Liver (tissue), 9 donors: ENCODE measurements around the gene TMEM59. TPM values are rescaled to one million over a fixed set of nuclear protein-coding genes. Genes with fewer than 3 reads are reported as not detected.

Experiments used
- DNase-seq: peaks from one replicate; pipeline ENCODE4 v3.0.0-alpha.2; 2017; ENCODE audit warnings: low spot score
- H3K27ac ChIP-seq, 2 donors: one replicate each; pipeline ENCODE4 v1.7.0; 2013; ENCODE audit warnings: inconsistent platforms in 2 of 2, low read length in 2 of 2, control low read depth in 1 of 2, low read depth in 1 of 2, mild to moderate bottlenecking in 1 of 2
- H3K27me3 ChIP-seq, 4 donors: one replicate each; pipeline versions ENCODE4 v1.6.1 to v1.7.0; 2013; ENCODE audit warnings: low read length in 3 of 4, inconsistent platforms in 1 of 4, mild to moderate bottlenecking in 1 of 4, moderate library complexity in 1 of 4; ENCODE audit not compliant: control insufficient read depth in 4 of 4, insufficient read depth in 4 of 4
- H3K36me3 ChIP-seq, 4 donors: one replicate each; pipeline versions ENCODE4 v1.6.1 to v1.7.0; 2013; ENCODE audit warnings: low read length in 3 of 4, mild to moderate bottlenecking in 3 of 4, low read depth in 1 of 4, moderate library complexity in 1 of 4; ENCODE audit not compliant: control insufficient read depth in 4 of 4, insufficient read depth in 3 of 4
- H3K4me1 ChIP-seq, 4 donors: one replicate each; pipeline versions ENCODE4 v1.6.1 to v1.7.0; 2013; ENCODE audit warnings: low read length in 3 of 4, mild to moderate bottlenecking in 3 of 4, moderate library complexity in 1 of 4; ENCODE audit not compliant: control insufficient read depth in 4 of 4, insufficient read depth in 4 of 4
- H3K4me3 ChIP-seq, 3 donors: one replicate each; pipeline versions ENCODE4 v1.6.1 to v1.7.0; 2013; ENCODE audit warnings: low read length in 3 of 3, control low read depth in 1 of 3, low read depth in 1 of 3, mild to moderate bottlenecking in 1 of 3
- H3K9ac ChIP-seq, 2 donors: one replicate each; pipeline ENCODE4 v1.7.0; 2013; ENCODE audit warnings: low read length in 2 of 2, mild to moderate bottlenecking in 2 of 2, moderate library complexity in 2 of 2, control low read depth in 1 of 2, low read depth in 1 of 2
- H3K9me3 ChIP-seq, 4 donors: one replicate each; pipeline versions ENCODE4 v1.6.1 to v1.7.0; 2013; ENCODE audit warnings: low read length in 3 of 4; ENCODE audit not compliant: control insufficient read depth in 4 of 4
- ATF3 ChIP-seq: IDR thresholded peaks from 2 replicates; pipeline ENCODE4 v1.6.1; 2016; ENCODE audit warnings: antibody characterized with exemption
- CTCF ChIP-seq: fragments of 150-350 bp; IDR thresholded peaks from 2 replicates; pipeline ENCODE4 v1.5.1; 2017; ENCODE audit warnings: improper control_type of control experiment, low read depth, low read length; ENCODE audit not compliant: missing input control
- EGR1 ChIP-seq, 2 donors: IDR thresholded peaks; 2 replicates each; pipeline ENCODE4 v1.6.1; 2016 to 2018; ENCODE audit warnings: antibody characterized with exemption in 2 of 2, low read depth in 2 of 2
- FOXA1 ChIP-seq: IDR thresholded peaks from 2 replicates; pipeline ENCODE4 v1.6.1; 2016; ENCODE audit warnings: antibody characterized with exemption
- FOXA2 ChIP-seq: IDR thresholded peaks from 2 replicates; pipeline ENCODE4 v1.6.1; 2016; ENCODE audit warnings: antibody characterized with exemption
- GABPA ChIP-seq, 2 donors: IDR thresholded peaks in 1 of 2; conservative IDR thresholded peaks in 1 of 2; 2 replicates each; pipeline ENCODE4 v1.6.1; 2016; ENCODE audit warnings: antibody characterized with exemption in 2 of 2, mild to moderate bottlenecking in 1 of 2, moderate library complexity in 1 of 2
- HNF4A ChIP-seq, 2 donors: conservative IDR thresholded peaks; 2 replicates each; pipeline ENCODE4 v1.6.1; 2016; ENCODE audit warnings: antibody characterized with exemption in 2 of 2, mild to moderate bottlenecking in 2 of 2
- HNF4G ChIP-seq: IDR thresholded peaks from 2 replicates; pipeline ENCODE4 v1.6.1; 2016; ENCODE audit warnings: antibody characterized with exemption
- JUND ChIP-seq, 2 donors: IDR thresholded peaks; 2 replicates each; pipeline ENCODE4 v1.6.1; 2016; ENCODE audit warnings: antibody characterized with exemption in 2 of 2
- MAX ChIP-seq: IDR thresholded peaks from 2 replicates; pipeline ENCODE4 v1.6.1; 2016; ENCODE audit warnings: antibody characterized with exemption
- NR2F2 ChIP-seq: IDR thresholded peaks from 2 replicates; pipeline ENCODE4 v1.6.1; 2016; ENCODE audit warnings: antibody characterized with exemption
- RAD21 ChIP-seq, 2 donors: IDR thresholded peaks; 2 replicates each; pipeline ENCODE4 v1.6.1; 2016; ENCODE audit warnings: antibody characterized with exemption in 2 of 2, mild to moderate bottlenecking in 2 of 2
- REST ChIP-seq: IDR thresholded peaks from 2 replicates; pipeline ENCODE4 v1.6.1; 2016; ENCODE audit warnings: antibody characterized with exemption, mild to moderate bottlenecking
- RXRA ChIP-seq, 2 donors: IDR thresholded peaks; 2 replicates each; pipeline ENCODE4 v1.6.1; 2017 to 2018; ENCODE audit warnings: antibody characterized with exemption in 2 of 2, mild to moderate bottlenecking in 1 of 2
- SP1 ChIP-seq: IDR thresholded peaks from 2 replicates; pipeline ENCODE4 v1.6.1; 2018; ENCODE audit warnings: antibody characterized with exemption, mild to moderate bottlenecking
- TAF1 ChIP-seq: conservative IDR thresholded peaks from 2 replicates; pipeline ENCODE4 v1.6.1; 2016; ENCODE audit warnings: antibody characterized with exemption, mild to moderate bottlenecking
- YY1 ChIP-seq: IDR thresholded peaks from 2 replicates; pipeline ENCODE4 v1.6.1; 2016; ENCODE audit warnings: antibody characterized with exemption, mild to moderate bottlenecking
- ZBTB33 ChIP-seq: IDR thresholded peaks from 2 replicates; pipeline ENCODE4 v1.6.1; 2016; ENCODE audit warnings: antibody characterized with exemption
- WGBS: extraction: QIAGEN DNeasy Blood & Tissue Kit; methylation state at CpG from one replicate; pipeline ENCODE4 v1.1.7; 2013; 5-methylcytosine and 5-hydroxymethylcytosine counted together
- polyA plus RNA-seq, 2 donors: library from polyadenylated mRNA; stranded (reverse) in 1 of 2; unstranded in 1 of 2; fragments of 200-250 nt in 1 of 2; fragments of >200 nt in 1 of 2; fragmentation: Nextera tagmentation in 1 of 2; extraction: Ambion mirVana in 1 of 2; gene quantifications; one replicate each; pipeline versions ENCODE4 v1.2.1 to v1.2.3, GENCODE V29; 2013 to 2015
- total RNA-seq, 2 donors: library from RNA; depleted of rRNA; stranded (reverse); fragments of >200 nt; gene quantifications; one replicate each; pipeline ENCODE4 v1.2.3, GENCODE V29; 2014
- donor health status: healthy.
- donor health status: healthy.
- donor health status: healthy.
- donor health status: healthy.
- donor health status: healthy.

Gene TMEM59
- total and polyA plus RNA-seq, 4 donors, result 255 to 436 (median 279) TPM

- H3K4me3 ChIP-seq, result no peak overlapping the region
- H3K9me3 ChIP-seq, result no peaks in the 10 kb centered on the region
- DNase-seq, result no peak
- H3K27ac ChIP-seq, result no peak overlapping the region
- H3K9ac ChIP-seq, result no peak overlapping the region
- no peaks in the 10 kb centered on the region for H3K36me3 ChIP-seq
- TF ChIP-seq RAD21 (IDR thresholded peaks at IDR 0.05) (no peak), ZBTB33 (no peak), HNF4A (conservative IDR thresholded peaks at IDR 0.05) (no peak), JUND (IDR thresholded peaks at IDR 0.05) (no peak), GABPA (IDR thresholded peaks at IDR 0.05 in 1 of 2, conservative IDR thresholded peaks at IDR 0.05 in 1 of 2) (no peak), FOXA2 (no peak), SP1 (no peak), NR2F2 (no peak), CTCF (no peak), ATF3 (no peak), YY1 (no peak), FOXA1 (no peak), HNF4G (no peak), REST (no peak), RXRA (IDR thresholded peaks at IDR 0.05) (no peak), MAX (no peak), TAF1 (no peak), EGR1 (IDR thresholded peaks at IDR 0.05; ENCODE audit: low read depth in 2 of 2) (no peak)
- no peaks in the 10 kb centered on the region for H3K4me1 ChIP-seq
- 93% methylated on average over 1 of the region's 1 CpG for WGBS
- H3K27me3 ChIP-seq, result no peaks in the 10 kb centered on the region
Observed at GRCh38 chr1:53998223-53998622, 54.8 kb downstream of the TMEM59 start.

GRCh38 chr1:53995683-53996082 is 57.3 kb downstream of the TMEM59 start:
- no peaks in the 10 kb centered on the region for H3K27me3 ChIP-seq
- WGBS, result 94% methylated on average over 1 of the region's 1 CpG
- no peaks in the 10 kb centered on the region for H3K4me1 ChIP-seq
- no peak overlapping the region for H3K27ac ChIP-seq
- DNase-seq, result no peak
- H3K9ac ChIP-seq, result no peak overlapping the region
- no peak overlapping the region for H3K4me3 ChIP-seq
- H3K9me3 ChIP-seq, result no peaks in the 10 kb centered on the region
- H3K36me3 ChIP-seq, result no peaks in the 10 kb centered on the region
- TF ChIP-seq ZBTB33, result no peak
- no peak for TF ChIP-seq TAF1
- no peak for TF ChIP-seq HNF4G
- TF ChIP-seq NR2F2, result no peak
- TF ChIP-seq CTCF, result no peak
- no peak for TF ChIP-seq GABPA (IDR thresholded peaks at IDR 0.05 in 1 of 2, conservative IDR thresholded peaks at IDR 0.05 in 1 of 2)
- no peak for TF ChIP-seq RXRA (IDR thresholded peaks at IDR 0.05)
- TF ChIP-seq MAX, result no peak
- no peak for TF ChIP-seq SP1
- TF ChIP-seq JUND (IDR thresholded peaks at IDR 0.05), result no peak
- no peak for TF ChIP-seq FOXA2
- no peak for TF ChIP-seq ATF3
- TF ChIP-seq YY1, result no peak
- TF ChIP-seq RAD21 (IDR thresholded peaks at IDR 0.05), result no peak
